Suprapubic skin (tissue), 4 donors: ENCODE data around the gene CCDC8. TPM values are rescaled to one million over a fixed set of nuclear protein-coding genes. Genes with fewer than 3 reads are reported as not detected.

Experiments
- DNase-seq, 2 donors: peaks; one replicate each; pipeline ENCODE4 v3.0.0-alpha.2; 2019; ENCODE audit warnings: low spot score in 2 of 2
- H3K27ac ChIP-seq: fragments of 200-600 bp; sonication (generic); one replicate; pipeline ENCODE4 v1.5.1; 2019
- H3K27me3 ChIP-seq: fragments of 200-600 bp; sonication (generic); one replicate; pipeline ENCODE4 v1.5.1; 2019
- H3K36me3 ChIP-seq: fragments of 200-600 bp; sonication (generic); one replicate; pipeline ENCODE4 v1.5.1; 2019
- H3K4me1 ChIP-seq: fragments of 200-600 bp; sonication (generic); one replicate; pipeline ENCODE4 v1.5.1; 2019
- H3K4me3 ChIP-seq: fragments of 200-600 bp; sonication (generic); one replicate; pipeline ENCODE4 v1.5.1; 2019; ENCODE audit warnings: mild to moderate bottlenecking
- H3K9me3 ChIP-seq: fragments of 200-600 bp; sonication (generic); one replicate; pipeline ENCODE4 v1.5.1; 2019
- CTCF ChIP-seq, 2 donors: fragments of 200-600 bp in 1 of 2; fragments of 450-650 bp in 1 of 2; sonication (generic) in 1 of 2; IDR thresholded peaks; one replicate each; pipeline ENCODE4 v1.5.1; 2016 to 2019; ENCODE audit warnings: antibody characterized with exemption in 2 of 2, mild to moderate bottlenecking in 1 of 2, moderate library complexity in 1 of 2
- EP300 ChIP-seq: sonication (generic); formaldehyde crosslinking; IDR thresholded peaks from one replicate; pipeline ENCODE4 v1.6.1; 2017; ENCODE audit warnings: antibody characterized with exemption
- POLR2A ChIP-seq, 2 donors: fragments of 450-650 bp; IDR thresholded peaks; one replicate each; pipeline ENCODE4 v1.6.1; 2017; ENCODE audit warnings: antibody characterized with exemption in 2 of 2, mild to moderate bottlenecking in 2 of 2, moderate library complexity in 2 of 2
- POLR2AphosphoS5 ChIP-seq, 3 donors: sonication (generic); formaldehyde crosslinking; IDR thresholded peaks; one replicate each; pipeline ENCODE4 v1.6.1; 2017; ENCODE audit warnings: antibody characterized with exemption in 3 of 3
- WGBS: methylation state at CpG from one replicate; pipeline ENCODE4 v1.1.5; 2018; 5-methylcytosine and 5-hydroxymethylcytosine counted together
- total RNA-seq, 4 donors: library from RNA; depleted of rRNA; stranded (reverse); fragments of >200 nt; gene quantifications; one replicate each; pipeline ENCODE4 v1.1.0, GENCODE V29; 2016

CCDC8 gene
- total RNA-seq, 4 donors from 2014 or later = 1.6 to 6.5 (median 3.3) TPM

DNA sequence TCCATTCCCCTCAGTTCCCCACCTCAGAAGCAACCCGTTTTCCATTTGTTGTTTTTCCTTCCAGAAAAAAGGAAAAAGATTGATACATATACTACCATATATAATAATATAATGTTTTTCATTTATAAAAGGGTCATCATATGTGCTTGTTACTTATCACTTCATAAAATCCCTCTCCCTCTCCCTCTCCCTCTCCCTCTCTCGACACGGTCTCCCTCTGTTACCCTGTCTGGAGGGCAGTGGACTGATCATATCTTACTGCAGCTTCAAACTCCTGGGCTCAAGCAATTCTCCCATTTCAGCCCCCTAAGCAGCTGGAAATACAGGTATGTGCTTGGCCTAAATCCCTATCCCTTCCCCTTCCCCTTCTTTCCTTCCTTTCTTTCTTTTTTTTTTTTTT is 40.9 kb upstream of the CCDC8 start:
- WGBS = 51% methylated on average over 3 of the region's 3 CpGs

GRCh38 chr19:46453661-46454060 is 40.3 kb upstream of the CCDC8 start:
- Histone ChIP-seq H3K4me1 (peaks cover 12% of the 10 kb centered on the region), H3K27ac (no peak overlapping the region), H3K27me3 (no peaks in the 10 kb centered on the region), H3K36me3 (no peaks in the 10 kb centered on the region), H3K4me3 (no peak overlapping the region), H3K9me3 (no peaks in the 10 kb centered on the region)
- TF ChIP-seq POLR2AphosphoS5 (IDR thresholded peaks at IDR 0.05) (no peak), CTCF (IDR thresholded peaks at IDR 0.05) (no peak), POLR2A (IDR thresholded peaks at IDR 0.05) (no peak), EP300 (no peak)
- 60% methylated on average over 6 of the region's 6 CpGs for WGBS
- no peak for DNase-seq

More for the DNA sequence above, 40.9 kb upstream of the CCDC8 start:
- Histone ChIP-seq H3K4me3 (no peak overlapping the region), H3K9me3 (no peaks in the 10 kb centered on the region), H3K4me1 (peaks cover 12% of the 10 kb centered on the region), H3K36me3 (no peaks in the 10 kb centered on the region), H3K27ac (no peak overlapping the region), H3K27me3 (no peaks in the 10 kb centered on the region)
- DNase-seq = no peak
- TF ChIP-seq CTCF (IDR thresholded peaks at IDR 0.05) (no peak), EP300 (no peak), POLR2AphosphoS5 (IDR thresholded peaks at IDR 0.05) (no peak), POLR2A (IDR thresholded peaks at IDR 0.05) (no peak)

DNA sequence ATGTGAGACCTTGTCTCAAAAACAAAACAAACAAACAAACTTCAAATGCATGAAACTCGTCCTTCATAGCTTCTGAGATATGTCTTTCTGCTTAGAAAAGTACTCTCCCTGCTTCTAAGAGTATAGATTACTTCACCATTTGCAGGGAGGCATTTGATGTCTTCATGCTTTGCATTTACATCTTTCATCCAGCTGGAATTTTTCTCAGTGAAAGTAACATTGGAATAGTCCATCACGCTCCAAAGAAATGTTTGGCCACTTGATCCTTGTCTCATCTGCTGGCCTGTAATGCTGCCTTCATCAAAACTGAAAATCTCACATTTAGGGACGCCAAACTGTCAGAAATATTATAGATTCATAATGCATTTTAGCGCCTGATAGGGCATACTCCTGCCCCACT is 38.8 kb upstream of the CCDC8 start:
- Histone ChIP-seq H3K27me3 (no peaks in the 10 kb centered on the region), H3K4me3 (no peak overlapping the region), H3K27ac (no peak overlapping the region), H3K9me3 (no peaks in the 10 kb centered on the region), H3K4me1 (peaks cover 12% of the 10 kb centered on the region), H3K36me3 (no peaks in the 10 kb centered on the region)
- TF ChIP-seq POLR2A (IDR thresholded peaks at IDR 0.05) = no peak
- TF ChIP-seq POLR2AphosphoS5 (IDR thresholded peaks at IDR 0.05) = no peak
- no peak for TF ChIP-seq EP300
- TF ChIP-seq CTCF (IDR thresholded peaks at IDR 0.05) = no peak
- 43% methylated on average over 4 of the region's 4 CpGs for WGBS
- no peak for DNase-seq

DNA sequence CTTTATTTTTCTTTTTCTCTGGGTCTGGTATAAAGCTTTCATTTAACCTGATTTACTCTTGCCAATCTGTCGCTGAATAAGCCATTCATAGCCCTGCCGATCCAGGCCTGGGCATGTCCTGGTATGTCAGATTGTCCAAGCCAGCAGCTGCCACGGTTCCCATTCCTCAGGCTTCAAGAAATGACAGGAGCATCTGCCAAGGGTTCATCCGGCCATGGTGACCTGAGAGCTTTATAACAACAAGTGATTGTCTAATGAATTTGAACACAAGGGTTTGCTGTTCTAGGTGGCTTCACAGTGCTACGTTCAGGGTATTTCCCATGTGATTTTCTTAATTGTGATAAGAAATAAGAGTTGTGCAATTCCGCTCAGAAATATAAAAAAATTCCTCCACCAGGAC is 38.0 kb upstream of the CCDC8 start:
- H3K27me3 ChIP-seq = no peaks in the 10 kb centered on the region
- H3K4me3 ChIP-seq = no peak overlapping the region
- H3K36me3 ChIP-seq = no peaks in the 10 kb centered on the region
- 50% methylated on average over 6 of the region's 6 CpGs for WGBS
- no peaks in the 10 kb centered on the region for H3K9me3 ChIP-seq
- TF ChIP-seq EP300 (no peak), POLR2A (IDR thresholded peaks at IDR 0.05) (no peak), CTCF (IDR thresholded peaks at IDR 0.05) (no peak)
- no peak overlapping the region for H3K27ac ChIP-seq
- H3K4me1 ChIP-seq = peaks cover 12% of the 10 kb centered on the region
- no peak for DNase-seq

GRCh38 chr19:46450737-46451136 is 37.4 kb upstream of the CCDC8 start:
- peaks cover 12% of the 10 kb centered on the region for H3K4me1 ChIP-seq
- no peaks in the 10 kb centered on the region for H3K36me3 ChIP-seq
- H3K4me3 ChIP-seq = no peak overlapping the region
- H3K27ac ChIP-seq = no peak overlapping the region
- WGBS = 55% methylated on average over 5 of the region's 5 CpGs
- H3K9me3 ChIP-seq = no peaks in the 10 kb centered on the region
- H3K27me3 ChIP-seq = no peaks in the 10 kb centered on the region
- DNase-seq = no peak
- TF ChIP-seq CTCF (IDR thresholded peaks at IDR 0.05) (no peak), EP300 (no peak), POLR2AphosphoS5 (IDR thresholded peaks at IDR 0.05) (no peak), POLR2A (IDR thresholded peaks at IDR 0.05) (no peak)
